Stimulated activated naive B cell treated with anti-CD40 and anti-IgM and Interleukin-4, amounts not matched to agents 10 μg/mL and 1 μg/mL and 100 μg/mL, for 72 hours (primary cell): ENCODE results near the gene ADGRD2.

Source experiments
- ATAC-seq, 2 donors: fragments of 150-1000 bp; cut with Tn5 transposase; replicated peaks; 2 replicates each; pipeline ENCODE4 v1.10.0; 2021; ENCODE audit warnings: moderate library complexity in 1 of 2
- DNase-seq: peaks from one replicate; pipeline ENCODE4 v3.0.0; 2021
- H3K27ac Mint-ChIP-seq: one replicate; pipeline ENCODE4 v1.8.0; 2022; ENCODE audit warnings: mild to moderate bottlenecking, mixed read lengths
- H3K27me3 Mint-ChIP-seq, 2 donors: one replicate each; pipeline ENCODE4 v1.8.0; 2022; ENCODE audit warnings: mixed read lengths in 2 of 2
- H3K36me3 Mint-ChIP-seq, 2 donors: one replicate each; pipeline ENCODE4 v1.8.0; 2022; ENCODE audit warnings: mixed read lengths in 2 of 2, mild to moderate bottlenecking in 1 of 2
- H3K4me1 Mint-ChIP-seq, 2 donors: one replicate each; pipeline ENCODE4 v1.8.0; 2022; ENCODE audit warnings: mixed read lengths in 2 of 2, mild to moderate bottlenecking in 1 of 2
- H3K4me3 Mint-ChIP-seq, 2 donors: one replicate each; pipeline ENCODE4 v1.8.0; 2022; ENCODE audit warnings: mild to moderate bottlenecking in 2 of 2, mixed read lengths in 2 of 2, moderate library complexity in 1 of 2
- H3K9me3 Mint-ChIP-seq, 2 donors: one replicate each; pipeline ENCODE4 v1.8.0; 2022; ENCODE audit warnings: mixed read lengths in 2 of 2, mild to moderate bottlenecking in 1 of 2

Gene ADGRD2

DNA sequence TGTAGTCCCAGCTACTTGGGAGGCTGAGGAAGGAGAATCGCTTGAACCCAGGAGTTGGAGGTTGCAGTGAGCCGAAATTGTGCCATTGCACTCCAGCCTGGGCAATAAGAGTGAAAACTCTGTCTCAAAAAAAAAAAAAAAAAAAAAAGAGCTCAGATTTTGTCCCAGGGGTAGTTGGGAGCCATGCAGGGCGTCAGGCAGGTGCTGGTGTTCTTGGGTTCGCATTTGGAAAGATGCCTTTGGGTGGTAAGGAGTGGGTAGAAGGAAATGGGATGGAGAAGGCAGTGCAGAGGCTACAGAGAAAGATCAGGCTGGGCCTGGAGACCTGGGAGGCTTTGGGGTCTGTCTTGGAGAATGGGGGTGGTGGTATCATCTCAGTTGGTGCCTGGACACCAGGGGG lies 23.9 kb downstream of the ADGRD2 start:
- Mint-ChIP-seq H3K4me1 (peaks cover 0 to 1% of the 10 kb centered on the region in 2 donors), H3K27me3 (peaks cover 39 to 73% of the 10 kb centered on the region in 2 donors), H3K9me3 (no peaks in the 10 kb centered on the region)

DNA sequence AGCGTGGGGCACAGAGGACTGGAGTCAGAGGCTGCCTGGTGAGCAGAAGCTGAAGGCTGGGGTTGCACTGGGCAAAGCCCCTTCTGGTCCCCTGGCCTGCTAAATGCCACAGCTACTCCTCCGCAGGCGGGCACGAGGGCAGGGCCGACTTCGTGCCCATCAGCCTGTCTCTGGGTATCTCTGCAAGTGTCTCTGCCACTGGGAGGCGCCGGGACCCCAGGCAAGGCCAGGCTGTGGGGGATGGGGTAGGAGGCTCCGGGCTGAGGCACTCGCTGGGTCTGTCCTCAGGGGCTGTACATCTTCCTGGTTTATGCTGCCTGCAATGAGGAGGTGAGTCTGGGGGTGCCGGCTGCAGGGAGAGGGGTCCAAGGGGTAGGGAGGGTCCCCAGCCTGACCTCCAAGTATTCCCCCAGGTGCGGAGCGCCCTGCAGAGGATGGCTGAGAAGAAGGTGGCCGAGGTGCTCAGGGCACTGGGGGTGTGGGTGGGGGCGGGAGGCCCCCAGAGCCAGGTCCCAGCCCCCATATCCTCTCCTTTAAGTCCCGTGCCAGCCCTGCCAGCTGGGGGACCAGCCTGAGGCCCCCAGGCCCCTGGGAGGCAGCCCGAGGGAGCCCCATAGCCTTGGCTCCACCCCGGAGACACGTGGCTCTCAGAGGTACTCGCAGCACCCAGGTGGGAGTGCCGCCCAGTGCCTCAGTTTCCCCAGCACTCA lies 25.1 kb downstream of the ADGRD2 start:
- no peak for DNase-seq
- H3K4me3 Mint-ChIP-seq, result no peak overlapping the region
- peaks cover 1 to 3% of the 10 kb centered on the region in 2 donors for H3K4me1 Mint-ChIP-seq
- H3K36me3 Mint-ChIP-seq, result no peaks in the 10 kb centered on the region
- no peaks in the 10 kb centered on the region for H3K9me3 Mint-ChIP-seq
- peaks cover 50 to 82% of the 10 kb centered on the region in 2 donors for H3K27me3 Mint-ChIP-seq
- H3K27ac Mint-ChIP-seq, result no peak overlapping the region
- no peak for ATAC-seq

More for the DNA sequence above, 23.9 kb downstream of the ADGRD2 start:
- no peak for DNase-seq
- H3K27ac Mint-ChIP-seq, result no peak overlapping the region
- H3K36me3 Mint-ChIP-seq, result no peaks in the 10 kb centered on the region
- ATAC-seq, result no peak
- no peak overlapping the region for H3K4me3 Mint-ChIP-seq

DNA sequence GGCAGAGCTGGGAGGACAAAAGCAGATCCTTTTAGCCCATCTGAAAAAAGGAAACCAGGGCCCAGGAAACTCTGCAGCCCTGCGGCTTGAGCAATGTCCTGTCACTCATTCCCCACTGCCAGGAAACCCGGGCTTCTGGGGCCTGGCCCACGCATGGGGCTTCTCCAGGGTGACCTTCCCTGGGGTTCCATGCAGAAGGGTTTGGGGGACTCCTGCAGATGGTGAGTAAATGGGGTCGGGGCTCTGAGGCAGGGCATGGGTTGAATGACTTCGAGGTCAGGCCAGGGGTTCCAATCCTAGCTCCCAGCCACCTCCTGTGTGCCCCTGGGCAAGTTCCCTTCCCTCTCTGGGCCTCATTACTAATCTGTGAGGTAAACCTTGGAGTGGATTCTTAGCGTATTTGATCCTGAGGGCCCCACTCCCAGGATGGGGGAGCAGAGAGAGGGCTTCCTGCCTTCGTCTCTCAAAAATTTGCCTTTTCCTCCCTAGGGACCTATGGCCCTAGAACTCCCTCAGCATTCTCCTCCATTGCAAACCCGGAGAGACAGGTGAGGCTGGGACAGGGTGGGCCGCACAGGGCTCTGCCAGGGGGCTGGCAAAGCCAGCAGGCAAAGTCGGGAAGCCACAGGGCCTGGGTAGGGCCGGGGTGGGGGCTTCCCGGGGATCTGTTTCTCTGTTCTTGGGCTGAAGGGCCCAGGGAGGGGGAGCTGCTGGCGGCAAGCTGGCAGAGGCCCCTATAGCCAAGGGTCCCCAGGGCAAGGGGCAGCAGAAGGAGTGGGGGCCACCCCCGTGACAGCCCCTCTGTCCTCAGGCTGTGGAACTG lies 25.8 kb downstream of the ADGRD2 start:
- no peak overlapping the region for H3K4me3 Mint-ChIP-seq
- H3K9me3 Mint-ChIP-seq, result no peaks in the 10 kb centered on the region
- no peak for DNase-seq
- no peak for ATAC-seq
- H3K36me3 Mint-ChIP-seq, result no peaks in the 10 kb centered on the region
- peaks cover 1 to 5% of the 10 kb centered on the region in 2 donors for H3K4me1 Mint-ChIP-seq
- peaks cover 52 to 78% of the 10 kb centered on the region in 2 donors for H3K27me3 Mint-ChIP-seq
- no peak overlapping the region for H3K27ac Mint-ChIP-seq

DNA sequence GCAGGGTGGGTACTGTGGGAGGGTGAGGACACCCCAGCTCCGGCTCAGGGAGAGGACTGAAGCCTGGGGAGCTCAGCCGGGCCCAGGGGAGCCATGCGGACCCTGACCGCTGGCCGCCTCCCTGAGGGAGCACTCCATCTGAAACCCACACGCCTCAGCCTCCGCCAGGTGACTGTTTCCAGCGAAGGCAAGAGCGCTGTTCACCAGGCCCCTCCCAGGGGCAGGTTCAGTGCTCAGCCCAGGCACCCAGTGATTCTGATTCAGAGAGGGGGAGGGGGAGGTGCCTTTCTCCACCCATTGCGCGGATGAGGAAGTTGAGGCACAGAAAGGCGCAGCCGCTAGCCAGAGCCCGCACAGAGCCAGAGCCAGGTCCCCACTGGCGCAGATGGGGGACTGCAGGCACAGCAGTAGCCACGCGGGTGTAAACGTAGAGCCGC lies 27.0 kb downstream of the ADGRD2 start:
- Mint-ChIP-seq H3K36me3 (no peaks in the 10 kb centered on the region), H3K4me1 (peaks cover 1 to 5% of the 10 kb centered on the region in 2 donors), H3K4me3 (no peak overlapping the region), H3K27ac (no peak overlapping the region), H3K27me3 (peaks cover 48 to 71% of the 10 kb centered on the region in 2 donors), H3K9me3 (no peaks in the 10 kb centered on the region)
- DNase-seq (no peak), ATAC-seq (peak; percentile 36 to 45)

DNA sequence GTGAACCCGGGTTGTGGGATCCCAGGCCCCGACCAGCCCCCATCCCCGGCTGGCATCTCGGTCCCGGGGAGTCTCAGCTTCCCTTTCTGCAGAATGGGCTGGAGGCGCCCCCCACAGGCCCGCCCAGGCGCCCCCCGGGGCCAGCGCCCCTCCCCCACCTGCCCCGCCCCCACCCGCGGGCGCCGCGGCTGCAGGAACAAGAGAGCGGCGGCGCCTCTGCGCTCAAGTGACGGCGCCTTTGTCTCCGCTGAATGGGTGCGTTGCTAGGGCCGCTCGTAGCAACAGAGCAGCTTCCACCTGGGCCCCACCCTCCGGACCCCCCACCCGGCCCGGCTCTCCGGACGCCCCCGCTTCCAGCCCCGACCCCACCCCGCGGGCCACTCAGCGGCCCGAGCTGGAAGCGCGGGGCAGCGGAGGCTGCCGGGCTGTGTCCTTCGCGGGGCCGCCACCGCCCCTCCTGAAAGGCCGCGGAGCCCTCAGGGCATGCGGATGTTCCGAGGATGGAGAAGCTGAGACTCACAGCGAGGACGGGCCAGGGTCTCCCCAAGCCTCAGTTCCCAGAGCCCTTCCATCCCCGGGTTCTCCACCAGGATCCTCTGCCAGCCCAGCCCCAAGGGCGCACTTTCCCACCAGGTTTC lies 27.5 kb downstream of the ADGRD2 start:
- no peak overlapping the region for H3K4me3 Mint-ChIP-seq
- no peak for DNase-seq
- H3K27ac Mint-ChIP-seq, result no peak overlapping the region
- H3K9me3 Mint-ChIP-seq, result no peaks in the 10 kb centered on the region
- no peaks in the 10 kb centered on the region for H3K36me3 Mint-ChIP-seq
- peaks cover 46 to 67% of the 10 kb centered on the region in 2 donors for H3K27me3 Mint-ChIP-seq
- peaks cover 1 to 5% of the 10 kb centered on the region in 2 donors for H3K4me1 Mint-ChIP-seq
- ATAC-seq, result peak in 1 of 2 donors; percentile 12

DNA sequence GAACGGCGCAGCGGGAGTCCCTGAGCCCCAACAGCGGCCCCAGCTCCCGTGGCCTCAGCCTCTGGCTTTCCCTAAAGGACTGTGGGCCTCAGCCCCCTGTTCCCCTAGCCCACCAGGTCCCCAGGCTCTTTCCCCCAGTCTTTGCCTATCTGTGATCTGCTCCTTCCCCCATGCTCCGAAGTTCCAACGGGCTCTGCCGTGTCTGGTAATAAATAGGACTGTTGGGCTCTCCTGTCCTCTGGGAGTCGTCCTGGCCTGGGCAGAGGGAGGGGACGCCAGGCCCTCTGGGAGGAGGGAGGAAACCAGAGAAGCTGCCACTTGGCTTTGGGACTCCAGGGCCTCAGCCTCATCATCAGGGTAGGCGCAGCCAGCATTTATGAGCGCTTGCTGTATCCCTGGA lies 28.1 kb downstream of the ADGRD2 start:
- ATAC-seq, result no peak

DNA sequence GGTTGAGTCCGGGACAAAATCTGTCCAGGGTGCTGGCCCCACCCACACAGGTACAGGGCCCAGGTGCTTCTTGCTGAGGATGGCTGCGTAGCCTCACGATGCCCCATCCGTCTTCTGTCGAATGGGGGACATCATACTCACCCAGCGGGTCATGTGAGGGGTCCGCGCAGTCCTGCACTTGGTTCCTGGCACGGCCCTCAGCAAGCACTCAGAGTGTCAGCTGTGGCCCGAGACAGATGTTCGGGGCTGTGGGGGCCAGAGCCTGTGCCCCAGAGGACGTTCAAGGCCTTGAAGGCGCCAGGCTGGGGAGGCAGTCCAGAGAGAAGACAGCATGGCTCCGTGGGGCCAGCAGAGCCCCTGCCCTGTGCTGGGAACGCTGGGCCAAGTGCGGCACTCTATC lies 29.1 kb downstream of the ADGRD2 start:
- Mint-ChIP-seq H3K4me1 (peaks cover 1 to 5% of the 10 kb centered on the region in 2 donors), H3K36me3 (no peaks in the 10 kb centered on the region), H3K4me3 (no peak overlapping the region), H3K27ac (no peak overlapping the region), H3K27me3 (peaks cover 43 to 63% of the 10 kb centered on the region in 2 donors), H3K9me3 (peaks cover 3 to 5% of the 10 kb centered on the region in 2 donors)
- ATAC-seq, result no peak
- DNase-seq, result no peak

More for the DNA sequence above, 28.1 kb downstream of the ADGRD2 start:
- Mint-ChIP-seq H3K27ac (no peak overlapping the region), H3K36me3 (no peaks in the 10 kb centered on the region), H3K4me1 (peaks cover 1 to 5% of the 10 kb centered on the region in 2 donors), H3K27me3 (peaks cover 47 to 67% of the 10 kb centered on the region in 2 donors), H3K4me3 (no peak overlapping the region), H3K9me3 (peaks cover 1 to 3% of the 10 kb centered on the region in 2 donors)
- no peak for DNase-seq

DNA sequence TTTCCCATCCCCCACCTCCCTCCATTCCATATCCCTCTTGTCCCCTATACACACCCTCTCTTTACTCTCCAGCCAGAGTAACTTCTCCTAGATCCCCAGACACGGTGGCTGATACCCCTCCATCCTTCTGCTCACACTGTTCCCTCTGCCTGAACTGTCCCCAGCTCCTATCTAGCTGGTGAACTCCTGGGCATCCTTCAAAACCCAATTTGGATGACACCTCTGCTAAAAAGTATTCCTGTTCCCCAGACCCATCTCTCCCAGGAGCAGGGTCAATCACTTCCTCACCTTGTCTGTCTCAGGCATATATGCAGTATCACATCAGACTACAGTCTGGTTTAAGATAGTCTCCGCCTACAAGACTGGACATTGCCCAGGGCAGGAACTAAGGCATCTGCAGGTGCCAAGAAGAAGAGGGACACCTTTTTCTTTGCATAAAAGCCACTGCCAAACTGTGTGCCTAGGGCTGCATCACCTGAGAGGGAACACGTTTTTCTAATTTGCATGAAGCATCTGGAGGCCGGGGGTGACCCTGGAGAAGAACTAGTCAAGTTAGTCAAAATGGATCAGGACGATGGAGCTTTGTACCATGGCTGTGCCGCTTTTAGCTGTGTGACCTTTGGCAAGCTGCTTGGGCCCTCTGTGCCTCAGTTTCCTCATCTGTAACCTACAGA lies 29.8 kb downstream of the ADGRD2 start:
- Mint-ChIP-seq H3K36me3 (no peaks in the 10 kb centered on the region), H3K27ac (no peak overlapping the region), H3K9me3 (peaks cover 3 to 5% of the 10 kb centered on the region in 2 donors), H3K4me1 (peaks cover 1 to 5% of the 10 kb centered on the region in 2 donors), H3K4me3 (no peak overlapping the region), H3K27me3 (peaks cover 41 to 56% of the 10 kb centered on the region in 2 donors)
- DNase-seq, result no peak
- no peak for ATAC-seq

DNA sequence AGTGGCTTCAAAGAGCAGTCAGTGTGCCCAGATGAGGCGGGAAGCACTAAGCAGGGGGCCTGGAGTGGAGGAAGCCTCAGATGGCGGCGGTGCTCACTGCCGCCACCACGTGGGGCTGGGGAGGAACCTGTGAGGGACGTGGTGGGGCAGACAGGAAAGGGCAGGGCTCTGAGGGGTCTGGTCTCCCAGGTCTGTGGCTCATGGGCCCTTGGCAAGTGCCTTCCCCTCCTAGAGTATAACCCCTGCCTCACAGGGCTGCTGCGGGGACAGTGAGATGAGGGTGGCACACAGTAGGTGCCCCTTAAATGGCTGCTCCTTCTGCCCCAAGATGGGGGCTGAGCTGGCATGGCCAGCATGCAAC lies 30.4 kb downstream of the ADGRD2 start:
- DNase-seq (no peak), ATAC-seq (peak; percentile 45 to 49)
- peaks cover 37 to 56% of the 10 kb centered on the region in 2 donors for H3K27me3 Mint-ChIP-seq
- no peak overlapping the region for H3K27ac Mint-ChIP-seq
- H3K4me1 Mint-ChIP-seq, result peaks cover 1 to 5% of the 10 kb centered on the region in 2 donors
- no peak overlapping the region for H3K4me3 Mint-ChIP-seq
- peaks cover 3 to 5% of the 10 kb centered on the region in 2 donors for H3K9me3 Mint-ChIP-seq
- no peaks in the 10 kb centered on the region for H3K36me3 Mint-ChIP-seq

DNA sequence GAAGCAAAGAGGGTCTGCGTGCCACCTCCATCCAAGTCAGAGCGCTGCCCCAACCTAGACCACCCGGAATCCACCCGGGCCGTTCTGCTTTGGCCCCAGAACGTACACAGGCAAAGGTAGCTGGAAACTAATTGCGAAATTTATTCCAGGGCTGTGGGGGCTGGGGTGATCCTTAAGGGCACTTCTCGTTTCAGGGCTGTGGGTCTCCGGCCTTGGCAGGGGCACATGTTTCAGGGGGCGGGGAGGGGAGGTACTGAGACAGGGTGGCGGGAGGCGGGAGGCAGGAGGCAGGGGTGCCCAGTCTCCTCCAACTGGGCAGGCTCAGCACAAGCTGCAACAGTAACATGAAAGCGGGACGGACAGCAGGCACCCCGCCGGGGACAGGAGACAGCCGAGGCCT lies 30.9 kb downstream of the ADGRD2 start:
- ATAC-seq (no peak), DNase-seq (no peak)
- peaks cover 1 to 5% of the 10 kb centered on the region in 2 donors for H3K4me1 Mint-ChIP-seq
- no peak overlapping the region for H3K27ac Mint-ChIP-seq
- peaks cover 37 to 57% of the 10 kb centered on the region in 2 donors for H3K27me3 Mint-ChIP-seq
- no peaks in the 10 kb centered on the region for H3K36me3 Mint-ChIP-seq
- no peak overlapping the region for H3K4me3 Mint-ChIP-seq
- H3K9me3 Mint-ChIP-seq, result peaks cover 3 to 5% of the 10 kb centered on the region in 2 donors

DNA sequence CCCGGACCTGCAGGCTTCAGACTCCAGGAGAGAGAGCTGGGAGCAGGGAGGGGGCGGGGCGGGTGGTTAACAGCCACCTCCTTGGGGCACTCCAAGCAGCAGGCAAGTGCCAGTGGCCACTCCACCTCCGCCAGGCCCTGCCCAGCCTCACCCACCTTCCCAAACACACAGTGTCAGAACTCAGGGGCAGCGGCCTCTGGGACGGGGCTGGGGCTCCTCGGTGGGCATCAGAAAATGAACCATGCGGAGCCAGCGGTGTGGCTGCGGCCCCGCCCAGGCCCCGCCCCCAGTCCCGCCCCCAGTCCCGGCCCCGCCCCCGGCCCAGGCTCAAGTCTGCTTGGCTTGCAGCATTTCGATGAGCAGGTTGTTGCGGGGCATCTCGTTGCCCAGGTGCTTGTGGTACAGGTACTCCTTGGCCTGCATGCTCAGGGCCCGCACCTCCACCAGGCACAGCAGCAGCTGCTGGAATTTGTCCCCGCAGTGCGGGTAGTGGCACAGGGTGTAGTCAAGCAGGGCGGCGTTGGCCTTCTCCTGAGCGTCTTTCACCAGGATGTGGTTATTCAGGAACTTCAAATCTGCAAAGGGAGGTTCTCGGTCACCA lies 32.3 kb downstream of the ADGRD2 start:
- no peak overlapping the region for H3K4me3 Mint-ChIP-seq
- peaks cover 33 to 46% of the 10 kb centered on the region in 2 donors for H3K27me3 Mint-ChIP-seq
- no peak for ATAC-seq
- peaks cover 3 to 5% of the 10 kb centered on the region in 2 donors for H3K9me3 Mint-ChIP-seq
- no peak for DNase-seq
- no peak overlapping the region for H3K27ac Mint-ChIP-seq
- H3K36me3 Mint-ChIP-seq, result no peaks in the 10 kb centered on the region
- peaks cover 0 to 5% of the 10 kb centered on the region in 2 donors for H3K4me1 Mint-ChIP-seq

DNA sequence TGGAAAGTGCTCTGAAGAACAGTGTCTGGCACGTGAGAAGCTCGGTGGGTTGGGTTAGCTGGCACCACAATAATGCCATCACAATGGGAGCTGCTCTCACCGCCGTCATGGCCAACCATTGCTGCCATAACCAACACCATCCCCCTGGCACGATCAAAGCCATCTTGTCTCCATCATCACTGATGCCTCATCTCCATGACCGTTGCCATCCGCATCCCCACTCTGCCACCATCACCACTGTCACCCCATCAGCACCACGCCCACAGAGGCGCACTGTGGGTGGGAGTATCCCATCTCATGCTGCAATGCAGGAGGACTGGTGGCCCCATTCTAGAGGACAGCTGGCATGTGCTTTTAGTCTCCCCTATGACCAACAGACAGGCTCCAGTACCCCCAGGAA lies 33.2 kb downstream of the ADGRD2 start:
- H3K9me3 Mint-ChIP-seq, result peaks cover 3 to 5% of the 10 kb centered on the region in 2 donors
- ATAC-seq, result no peak
- H3K4me3 Mint-ChIP-seq, result no peak overlapping the region
- H3K4me1 Mint-ChIP-seq, result peaks cover 0 to 5% of the 10 kb centered on the region in 2 donors
- H3K27ac Mint-ChIP-seq, result no peak overlapping the region
- peaks cover 32 to 40% of the 10 kb centered on the region in 2 donors for H3K27me3 Mint-ChIP-seq
- no peaks in the 10 kb centered on the region for H3K36me3 Mint-ChIP-seq
- no peak for DNase-seq

DNA sequence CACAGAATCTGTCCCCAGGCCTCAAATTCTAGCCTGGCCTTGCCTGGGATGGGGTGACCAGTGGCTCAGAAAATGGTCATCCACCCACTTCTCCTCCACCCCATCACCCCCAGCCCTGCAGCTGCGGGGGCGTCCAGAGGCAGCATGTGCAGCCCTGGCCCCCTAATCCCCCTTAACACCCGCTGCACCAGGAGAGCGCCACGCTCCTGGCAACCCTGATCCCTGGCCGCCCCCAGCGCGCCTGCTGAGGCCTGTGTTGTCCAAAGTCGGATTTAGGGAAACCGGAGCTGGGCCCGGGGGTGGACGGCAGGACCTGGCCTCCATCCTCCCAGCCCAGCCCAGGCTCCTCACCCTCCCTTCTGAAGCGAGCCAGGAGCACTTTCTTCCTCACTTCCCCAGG lies 35.0 kb downstream of the ADGRD2 start:
- Mint-ChIP-seq H3K4me3 (no peak overlapping the region), H3K9me3 (peaks cover 3 to 5% of the 10 kb centered on the region in 2 donors), H3K27me3 (peaks cover 22 to 33% of the 10 kb centered on the region in 2 donors), H3K27ac (no peak overlapping the region), H3K4me1 (peaks cover 0 to 2% of the 10 kb centered on the region in 2 donors), H3K36me3 (no peaks in the 10 kb centered on the region)
- no peak for DNase-seq
- no peak for ATAC-seq
